NCI-H446 (cell line): ENCODE data around the gene OR2B2.
"Not testable (repeated sequence)": the region's sequence is repeated elsewhere in the genome, so short reads cannot be mapped to it uniquely, and the experiment has no call there.

ENCODE experiments used
- DNase-seq, 2 experiments: peaks; one replicate each; lab custom pipeline; 2025; lab: John Stamatoyannopoulos, UW

OR2B2 gene

DNA sequence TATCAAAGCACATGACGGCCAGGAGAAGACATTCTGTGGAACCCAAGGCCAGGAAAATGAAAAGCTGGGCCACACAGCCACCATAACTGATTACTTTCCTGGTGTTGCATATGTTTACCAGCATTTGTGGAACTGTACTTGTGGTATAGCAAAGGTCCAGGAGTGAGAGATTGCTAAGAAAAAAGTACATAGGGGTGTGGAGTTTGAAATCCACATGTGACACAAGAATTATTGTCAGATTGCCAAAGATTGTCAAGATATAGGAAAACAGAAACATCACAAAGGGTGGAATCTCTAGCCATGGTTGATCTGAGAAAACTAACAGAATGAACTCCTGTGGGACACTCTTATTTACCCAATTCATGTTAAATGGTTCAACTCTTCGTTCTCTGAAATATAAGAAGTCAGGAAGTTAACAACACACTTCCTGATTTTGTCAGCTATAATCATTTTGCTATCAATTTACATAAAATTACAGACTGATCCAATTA is at the start of gene OR2B2:
OR2B2 (minus strand) TSS at position 441 of the 491 bp plus-strand sequence; CDS start at position 364, 77 bp downstream.
- DNase-seq = no peak

DNA sequence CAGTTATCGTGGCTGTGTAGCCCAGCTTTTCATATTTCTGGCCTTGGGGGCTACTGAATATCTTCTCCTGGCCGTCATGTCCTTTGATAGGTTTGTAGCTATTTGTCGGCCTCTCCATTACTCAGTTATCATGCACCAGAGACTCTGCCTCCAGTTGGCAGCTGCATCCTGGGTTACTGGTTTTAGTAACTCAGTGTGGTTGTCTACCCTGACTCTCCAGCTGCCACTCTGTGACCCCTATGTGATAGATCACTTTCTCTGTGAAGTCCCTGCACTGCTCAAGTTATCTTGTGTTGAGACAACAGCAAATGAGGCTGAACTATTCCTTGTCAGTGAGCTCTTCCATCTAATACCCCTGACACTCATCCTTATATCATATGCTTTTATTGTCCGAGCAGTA is 45.3 kb upstream of the OR2B2 start:
- DNase-seq = no peak

- DNase-seq = no peak
These were observed 44.7 kb upstream of the OR2B2 start, which contains the start of gene OR2B6 for GRCh38 chr6:27956941-27957340. TSS of gene OR2B6 (plus strand) at chr6:27957241. CDS start at chr6:27957241, 0 bp downstream.

DNA sequence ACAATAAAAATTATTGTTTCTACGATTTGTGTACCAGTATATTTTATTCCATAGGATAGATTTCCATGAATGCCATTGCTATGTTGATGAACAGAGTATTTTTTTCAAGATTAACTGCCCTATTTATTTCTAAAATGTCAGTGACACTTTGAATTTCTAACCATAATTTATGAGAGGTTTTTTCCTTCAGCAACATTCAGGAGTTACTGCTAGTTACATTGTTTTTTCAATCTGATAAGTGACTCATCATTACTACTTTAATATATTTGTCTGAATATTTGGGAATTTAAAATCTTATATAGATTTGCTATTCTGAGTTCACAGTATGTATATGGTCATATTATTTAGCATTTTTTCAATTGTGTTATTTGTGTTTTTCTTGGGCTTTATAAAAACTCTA is 38.8 kb upstream of the OR2B2 start:
- no peak for DNase-seq

GRCh38 chr6:27948237-27948636 is 36.0 kb upstream of the OR2B2 start:
- DNase-seq = no peak

DNA sequence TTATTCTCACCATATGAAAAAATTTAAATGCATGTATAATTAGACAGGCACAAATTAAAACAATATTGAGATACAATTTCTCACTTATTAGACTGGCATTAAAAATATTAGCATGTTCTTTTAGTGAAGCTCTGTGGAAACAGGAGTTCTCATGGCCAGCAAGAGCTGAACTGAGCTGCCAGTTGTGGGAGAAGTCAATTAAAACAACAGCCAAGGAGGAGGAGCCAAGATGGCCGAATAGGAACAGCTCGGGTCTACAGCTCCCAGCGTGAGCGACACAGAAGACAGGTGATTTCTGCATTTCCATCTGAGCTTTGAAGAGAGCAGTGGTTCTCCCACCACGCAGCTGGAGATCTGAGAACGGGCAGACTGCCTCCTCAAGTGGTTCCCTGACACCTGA is 30.9 kb upstream of the OR2B2 start:
- not testable (repeated sequence) for DNase-seq

DNA sequence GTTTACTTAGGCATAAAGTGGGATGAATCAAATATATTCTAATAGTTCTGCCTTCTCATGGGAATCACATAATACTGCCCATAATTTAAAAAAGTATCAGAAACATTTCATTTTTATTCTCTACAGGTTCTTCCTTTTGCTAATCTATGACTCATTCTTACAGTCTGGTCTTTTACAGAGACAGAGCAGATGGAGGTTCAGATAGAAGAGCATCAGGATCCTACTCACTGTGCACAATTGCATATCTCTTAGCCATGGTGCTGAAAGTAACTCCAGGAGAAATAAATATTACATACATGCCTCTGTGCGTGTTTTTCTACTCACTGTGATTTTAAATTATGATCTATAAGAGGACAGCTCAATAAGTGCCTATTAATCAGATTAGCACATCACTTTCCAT is 28.6 kb upstream of the OR2B2 start:
- no peak for DNase-seq

DNA sequence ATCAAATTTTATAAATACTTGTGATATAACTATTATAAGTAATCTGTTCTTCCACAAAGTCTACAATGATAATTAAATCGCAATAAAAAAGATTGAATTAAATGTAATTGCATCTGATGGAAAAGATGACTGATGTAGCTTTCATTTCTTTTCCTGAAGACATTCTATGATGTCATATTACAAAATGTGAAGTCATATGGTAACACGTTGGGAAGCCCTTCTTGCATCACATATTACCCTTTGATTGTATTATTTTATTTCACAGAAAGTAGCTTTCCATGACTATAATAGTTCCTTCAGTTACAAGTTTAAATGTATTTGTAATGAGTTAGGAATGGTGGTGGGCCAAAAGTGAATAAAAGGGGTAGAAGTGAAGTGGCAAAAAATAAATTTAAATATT is 19.0 kb upstream of the OR2B2 start:
- no peak for DNase-seq

- not testable (repeated sequence) for DNase-seq
These were observed 17.7 kb upstream of the OR2B2 start for GRCh38 chr6:27929930-27930329.

DNA sequence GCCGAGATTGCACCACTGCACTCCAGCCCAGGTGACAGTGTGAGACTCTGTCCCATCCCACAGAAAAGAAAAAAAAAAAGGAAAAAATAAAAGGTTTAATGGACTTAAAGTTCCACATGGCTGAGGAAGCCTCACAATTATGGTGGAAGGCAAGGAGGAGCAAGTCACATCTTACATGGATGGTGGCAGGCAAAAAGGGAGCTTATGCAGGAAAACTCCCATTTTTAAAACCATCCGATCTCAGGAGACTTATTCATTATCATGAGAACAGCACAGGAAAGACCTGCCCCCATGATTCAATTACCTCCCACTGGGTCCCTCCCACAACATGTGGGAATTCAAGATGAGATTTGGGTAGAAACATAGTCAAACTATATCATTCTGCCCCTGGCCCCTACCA is 15.8 kb upstream of the OR2B2 start:
- DNase-seq = not testable (repeated sequence)

DNA sequence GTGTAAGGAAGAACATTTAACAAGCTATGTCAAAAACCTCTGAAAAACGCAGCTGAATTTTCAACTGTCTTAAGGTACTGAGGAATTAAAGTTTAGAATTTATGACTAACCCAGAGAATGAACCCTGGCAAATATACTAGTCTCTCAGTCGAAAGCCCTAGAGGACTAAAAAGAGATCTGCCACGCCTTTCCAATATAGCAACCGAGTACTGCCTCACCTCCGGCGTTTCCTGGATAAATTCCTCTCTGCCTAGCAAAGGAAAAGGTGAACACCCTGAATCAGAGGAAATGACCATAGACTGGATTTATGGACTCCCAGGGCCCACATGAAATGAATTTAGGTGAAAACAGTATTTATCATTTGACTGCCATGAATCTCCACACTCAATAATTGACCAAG is 12.0 kb upstream of the OR2B2 start:
- no peak for DNase-seq

- no peak for DNase-seq
These were observed 10.8 kb upstream of the OR2B2 start for GRCh38 chr6:27922949-27923348.

GRCh38 chr6:27908017-27908416 is 4.2 kb downstream of the OR2B2 start:
- DNase-seq = no peak

DNA sequence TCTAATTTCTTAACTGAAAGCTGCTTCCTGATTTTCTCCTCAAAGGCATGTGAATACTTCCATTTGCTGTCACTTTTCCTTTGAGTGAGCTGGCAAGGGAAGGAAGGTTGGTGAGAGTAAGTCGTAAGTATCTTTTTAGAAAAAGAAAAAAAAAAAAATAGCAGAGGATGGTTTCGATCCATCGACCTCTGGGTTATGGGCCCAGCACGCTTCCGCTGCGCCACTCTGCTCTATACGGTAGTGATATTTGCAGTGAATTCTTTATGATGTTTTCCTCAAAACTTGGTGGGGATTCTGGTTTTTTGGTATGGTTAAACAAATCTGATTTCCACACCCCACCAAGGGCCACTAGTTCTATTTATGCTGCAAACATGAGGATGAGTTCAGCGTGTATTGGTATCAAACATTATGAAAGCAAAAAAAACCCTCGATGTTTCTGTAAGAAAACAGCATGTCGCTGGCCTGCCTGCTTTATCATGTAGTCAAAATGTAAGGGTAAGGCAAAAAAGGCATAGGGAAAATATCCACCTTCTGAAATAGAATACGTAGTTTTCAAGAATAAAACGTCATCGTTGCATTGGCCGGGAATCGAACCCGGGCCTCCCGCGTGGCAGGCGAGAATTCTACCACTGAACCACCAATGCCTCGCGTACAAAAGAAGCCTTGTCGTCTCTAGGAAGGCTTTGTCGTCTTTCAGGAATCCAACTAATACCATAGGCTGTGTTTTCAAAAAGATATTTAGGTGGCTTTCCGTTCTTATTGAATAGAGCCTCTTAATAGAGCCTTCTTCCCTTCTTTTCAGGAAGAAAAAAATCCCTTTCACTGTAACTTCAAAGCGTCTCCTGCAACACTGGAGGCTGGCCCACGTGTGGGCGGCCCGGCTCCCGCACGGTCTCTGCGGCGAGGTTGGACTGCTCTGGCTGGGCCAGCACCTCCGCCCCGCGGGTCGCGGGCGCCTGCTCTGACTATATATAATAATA is 9.6 kb downstream of the OR2B2 start:
- peak; percentile 90 to 91 for DNase-seq

DNA sequence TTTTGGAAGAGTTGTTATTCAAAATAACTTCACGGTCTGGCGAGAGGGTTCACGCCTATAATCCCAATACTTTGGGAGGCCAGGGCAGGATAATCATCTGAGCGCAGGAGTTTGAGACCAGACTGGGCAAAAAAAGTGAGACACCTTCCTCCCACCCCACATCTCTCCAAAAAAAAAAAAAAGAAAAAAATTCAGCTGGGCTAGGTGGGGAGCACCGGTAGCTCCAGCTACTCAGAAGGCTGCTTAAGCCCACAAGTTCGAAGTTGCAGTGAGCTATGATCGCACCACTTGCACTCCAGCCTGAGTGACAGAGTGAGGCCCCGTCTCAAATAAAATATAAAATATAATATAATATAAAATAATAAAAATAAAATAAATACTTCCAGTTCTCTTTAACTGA is 10.4 kb downstream of the OR2B2 start:
- no peak for DNase-seq

GRCh38 chr6:27900197-27900596 is 12.0 kb downstream of the OR2B2 start:
- DNase-seq = not testable (repeated sequence)

GRCh38 chr6:27899543-27899942 is 12.7 kb downstream of the OR2B2 start:
- no peak for DNase-seq

DNA sequence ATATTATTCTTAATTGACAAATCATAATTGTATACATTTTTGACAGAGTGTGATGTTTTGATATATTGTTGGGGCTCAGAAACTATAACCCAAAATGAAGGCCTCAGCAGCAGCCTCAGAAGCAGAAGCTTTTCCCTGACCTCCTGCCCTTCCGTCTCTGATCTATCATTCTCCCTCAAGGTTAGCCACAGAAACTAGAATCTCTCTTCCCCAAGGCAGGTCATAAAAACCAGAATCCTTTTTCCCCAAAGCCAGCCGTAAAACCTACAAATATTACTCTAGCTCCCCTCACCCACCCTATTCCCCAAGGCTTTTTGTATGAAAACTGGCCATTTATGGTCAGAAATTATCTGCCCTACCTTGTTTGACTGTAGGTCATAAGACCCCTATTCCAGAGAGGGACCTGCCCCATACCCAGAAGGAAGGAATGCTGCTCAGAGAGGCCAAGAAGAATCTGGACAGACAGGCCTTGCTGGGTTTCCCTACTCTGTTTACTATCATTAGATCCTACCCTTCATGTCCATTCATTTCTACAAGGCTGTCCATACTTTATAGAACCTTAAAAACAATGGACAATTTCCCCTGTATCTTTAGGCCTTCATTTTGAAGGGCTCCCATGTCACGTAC is 14.5 kb downstream of the OR2B2 start:
- no peak for DNase-seq

DNA sequence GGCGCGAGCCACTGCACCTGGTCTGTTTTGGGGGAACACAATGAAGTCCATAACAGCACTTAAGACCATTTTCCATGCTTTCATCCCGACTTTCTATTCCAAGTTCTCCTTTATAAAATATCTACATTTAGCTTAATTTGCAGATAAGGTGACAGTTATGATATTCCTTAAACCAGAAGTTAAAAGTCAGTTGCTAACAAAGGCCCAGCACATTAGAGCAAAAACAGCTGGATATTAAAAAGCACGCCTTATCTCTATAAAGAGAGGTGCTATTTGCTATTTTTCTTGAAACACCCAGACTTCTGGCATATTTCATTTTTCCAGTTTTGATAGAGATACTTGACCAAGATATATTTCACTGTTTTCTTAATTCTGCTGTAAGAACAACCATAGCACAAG is 15.8 kb downstream of the OR2B2 start:
- no peak for DNase-seq

GRCh38 chr6:27894839-27895762 is 17.1 kb downstream of the OR2B2 start:
- peak; percentile 88 to 89 for DNase-seq

DNA sequence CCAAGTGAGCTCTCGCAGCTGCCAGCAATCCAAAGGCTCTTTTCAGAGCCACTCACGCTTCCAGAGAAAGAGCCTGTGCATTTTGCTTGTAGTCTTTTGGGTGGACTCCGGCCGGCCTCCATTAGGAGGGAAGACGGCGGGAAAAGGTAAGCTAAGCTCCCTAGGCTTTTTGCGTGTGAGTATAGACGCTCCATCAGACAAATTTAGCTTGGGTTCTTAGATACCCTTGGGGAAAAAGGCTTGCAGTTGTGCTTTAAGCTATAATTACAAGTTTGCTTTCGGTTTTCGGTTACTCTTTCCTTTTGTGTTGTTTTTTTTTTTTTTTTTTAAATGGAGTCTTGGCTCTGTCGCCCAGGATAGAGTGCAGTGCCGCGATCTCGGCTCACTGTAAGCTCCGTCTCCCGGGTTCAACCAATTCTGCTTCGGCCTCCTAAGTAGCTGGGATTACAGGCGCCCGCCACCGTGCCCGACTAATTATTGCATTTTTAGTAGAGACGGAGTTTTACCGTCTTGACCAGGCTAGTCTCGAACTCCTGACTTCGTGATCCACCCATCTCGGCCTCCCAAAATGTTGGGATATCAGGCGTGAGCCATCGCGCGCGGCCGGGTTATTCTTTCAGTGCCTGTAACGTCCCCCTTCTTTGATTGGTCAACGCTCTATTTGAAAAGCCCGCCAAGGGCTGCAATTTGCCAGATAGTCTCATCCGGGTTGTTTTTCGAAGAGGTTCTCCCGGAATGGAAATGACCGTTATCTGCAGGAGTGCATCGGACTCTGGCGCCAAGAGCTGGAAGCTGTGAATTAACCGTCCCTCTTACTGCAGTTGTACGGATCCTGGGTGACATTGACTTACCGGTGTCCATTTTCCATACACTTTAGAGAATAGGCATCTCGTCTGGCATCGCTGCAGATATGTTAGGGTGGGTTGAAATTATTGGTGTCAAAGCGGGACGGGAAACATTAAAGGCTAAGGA is 18.1 kb downstream of the OR2B2 start:
- peak; percentile 90 to 97 for DNase-seq
